ENCODE data around the gene TESK2.

DNA sequence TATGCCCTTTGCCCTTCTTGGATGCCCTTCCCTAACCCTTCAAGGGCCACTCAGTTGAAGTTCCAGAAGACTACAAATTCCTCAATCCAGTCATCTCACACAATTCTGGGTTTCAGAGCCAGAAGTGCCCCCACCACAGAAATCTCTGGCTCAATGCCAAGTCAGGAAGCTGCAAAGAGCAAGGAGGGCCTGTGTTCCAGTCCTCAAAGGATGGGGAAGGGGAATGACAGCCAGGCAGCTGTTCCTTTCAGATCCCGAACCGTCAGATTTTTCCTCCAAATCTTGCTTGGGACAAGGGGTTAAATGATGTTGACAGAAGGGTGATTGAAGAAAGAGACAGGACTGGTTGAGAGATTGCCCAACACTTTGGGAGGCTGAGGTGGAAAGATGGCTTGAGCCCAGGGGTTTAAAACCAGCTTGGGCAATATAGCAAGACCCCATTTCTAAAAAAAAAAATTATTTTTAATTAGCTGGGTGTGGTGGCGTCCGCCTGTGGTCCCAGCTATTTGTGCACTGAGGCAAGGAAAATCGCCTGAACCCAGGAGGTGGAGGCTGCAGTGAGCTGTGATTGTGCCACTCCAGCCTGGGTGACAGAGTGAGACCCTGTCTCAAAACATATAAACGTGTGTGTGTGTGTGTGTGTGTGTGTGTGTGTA lies 165.0 kb downstream of the TESK2 start:
- no peak for TF ChIP-seq POLR2AphosphoS5 (IDR thresholded peaks at IDR 0.05)
- TF ChIP-seq, protein P1, sequence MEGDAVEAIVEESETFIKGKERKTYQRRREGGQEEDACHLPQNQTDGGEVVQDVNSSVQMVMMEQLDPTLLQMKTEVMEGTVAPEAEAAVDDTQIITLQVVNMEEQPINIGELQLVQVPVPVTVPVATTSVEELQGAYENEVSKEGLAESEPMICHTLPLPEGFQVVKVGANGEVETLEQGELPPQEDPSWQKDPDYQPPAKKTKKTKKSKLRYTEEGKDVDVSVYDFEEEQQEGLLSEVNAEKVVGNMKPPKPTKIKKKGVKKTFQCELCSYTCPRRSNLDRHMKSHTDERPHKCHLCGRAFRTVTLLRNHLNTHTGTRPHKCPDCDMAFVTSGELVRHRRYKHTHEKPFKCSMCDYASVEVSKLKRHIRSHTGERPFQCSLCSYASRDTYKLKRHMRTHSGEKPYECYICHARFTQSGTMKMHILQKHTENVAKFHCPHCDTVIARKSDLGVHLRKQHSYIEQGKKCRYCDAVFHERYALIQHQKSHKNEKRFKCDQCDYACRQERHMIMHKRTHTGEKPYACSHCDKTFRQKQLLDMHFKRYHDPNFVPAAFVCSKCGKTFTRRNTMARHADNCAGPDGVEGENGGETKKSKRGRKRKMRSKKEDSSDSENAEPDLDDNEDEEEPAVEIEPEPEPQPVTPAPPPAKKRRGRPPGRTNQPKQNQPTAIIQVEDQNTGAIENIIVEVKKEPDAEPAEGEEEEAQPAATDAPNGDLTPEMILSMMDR (IDR thresholded peaks at IDR 0.05), result no peak
- no peak for TF ChIP-seq EP300 (IDR thresholded peaks at IDR 0.05)

Data from sigmoid colon (tissue), 4 donors.